ENCODE results near the gene DROSHA.

DNA sequence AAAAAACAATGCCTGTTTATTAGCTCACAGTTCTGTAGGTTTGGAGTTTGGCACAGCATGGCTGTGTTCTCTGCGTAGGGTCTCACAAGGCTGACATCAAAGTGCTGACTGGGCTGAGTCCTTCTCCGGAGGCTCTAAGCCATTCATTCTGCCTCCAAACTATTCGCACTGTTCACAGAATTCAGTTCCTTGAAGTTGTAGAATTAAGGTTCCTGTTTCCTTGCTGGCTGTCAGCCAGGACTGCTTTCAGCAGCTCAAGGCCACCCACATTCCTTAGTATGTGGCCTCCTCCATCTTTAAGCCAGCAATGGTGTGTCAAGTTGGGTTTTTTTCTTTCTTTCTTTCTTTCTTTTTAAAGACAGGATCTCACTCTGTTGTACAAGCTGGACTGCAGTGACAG, 176.6 kb downstream of the DROSHA start:
- TF ChIP-seq NFE2L2 (conservative IDR thresholded peaks at IDR 0.05; ENCODE audit: low read length) (no peak), POLR2A (IDR thresholded peaks at IDR 0.05; ENCODE audit: low read length) (no peak), SMC3 (IDR thresholded peaks at IDR 0.05) (no peak), RFX5 (IDR thresholded peaks at IDR 0.05) (no peak), CEBPB (IDR thresholded peaks at IDR 0.05) (no peak), EP300 (IDR thresholded peaks at IDR 0.05) (no peak), NPAS2 (CRISPR knock-in tag; IDR thresholded peaks at IDR 0.05; ENCODE audit: borderline replicate concordance) (no peak), MAFK (IDR thresholded peaks at IDR 0.05; ENCODE audit: partially characterized antibody) (no peak), RARB (CRISPR knock-in tag; IDR thresholded peaks at IDR 0.05) (no peak)
- TF ChIP-seq, protein P1, sequence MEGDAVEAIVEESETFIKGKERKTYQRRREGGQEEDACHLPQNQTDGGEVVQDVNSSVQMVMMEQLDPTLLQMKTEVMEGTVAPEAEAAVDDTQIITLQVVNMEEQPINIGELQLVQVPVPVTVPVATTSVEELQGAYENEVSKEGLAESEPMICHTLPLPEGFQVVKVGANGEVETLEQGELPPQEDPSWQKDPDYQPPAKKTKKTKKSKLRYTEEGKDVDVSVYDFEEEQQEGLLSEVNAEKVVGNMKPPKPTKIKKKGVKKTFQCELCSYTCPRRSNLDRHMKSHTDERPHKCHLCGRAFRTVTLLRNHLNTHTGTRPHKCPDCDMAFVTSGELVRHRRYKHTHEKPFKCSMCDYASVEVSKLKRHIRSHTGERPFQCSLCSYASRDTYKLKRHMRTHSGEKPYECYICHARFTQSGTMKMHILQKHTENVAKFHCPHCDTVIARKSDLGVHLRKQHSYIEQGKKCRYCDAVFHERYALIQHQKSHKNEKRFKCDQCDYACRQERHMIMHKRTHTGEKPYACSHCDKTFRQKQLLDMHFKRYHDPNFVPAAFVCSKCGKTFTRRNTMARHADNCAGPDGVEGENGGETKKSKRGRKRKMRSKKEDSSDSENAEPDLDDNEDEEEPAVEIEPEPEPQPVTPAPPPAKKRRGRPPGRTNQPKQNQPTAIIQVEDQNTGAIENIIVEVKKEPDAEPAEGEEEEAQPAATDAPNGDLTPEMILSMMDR (IDR thresholded peaks at IDR 0.05) = no peak
- TF ChIP-seq, protein P2, sequence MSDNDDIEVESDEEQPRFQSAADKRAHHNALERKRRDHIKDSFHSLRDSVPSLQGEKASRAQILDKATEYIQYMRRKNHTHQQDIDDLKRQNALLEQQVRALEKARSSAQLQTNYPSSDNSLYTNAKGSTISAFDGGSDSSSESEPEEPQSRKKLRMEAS (IDR thresholded peaks at IDR 0.05) = no peak
- TF ChIP-seq, protein P3, sequence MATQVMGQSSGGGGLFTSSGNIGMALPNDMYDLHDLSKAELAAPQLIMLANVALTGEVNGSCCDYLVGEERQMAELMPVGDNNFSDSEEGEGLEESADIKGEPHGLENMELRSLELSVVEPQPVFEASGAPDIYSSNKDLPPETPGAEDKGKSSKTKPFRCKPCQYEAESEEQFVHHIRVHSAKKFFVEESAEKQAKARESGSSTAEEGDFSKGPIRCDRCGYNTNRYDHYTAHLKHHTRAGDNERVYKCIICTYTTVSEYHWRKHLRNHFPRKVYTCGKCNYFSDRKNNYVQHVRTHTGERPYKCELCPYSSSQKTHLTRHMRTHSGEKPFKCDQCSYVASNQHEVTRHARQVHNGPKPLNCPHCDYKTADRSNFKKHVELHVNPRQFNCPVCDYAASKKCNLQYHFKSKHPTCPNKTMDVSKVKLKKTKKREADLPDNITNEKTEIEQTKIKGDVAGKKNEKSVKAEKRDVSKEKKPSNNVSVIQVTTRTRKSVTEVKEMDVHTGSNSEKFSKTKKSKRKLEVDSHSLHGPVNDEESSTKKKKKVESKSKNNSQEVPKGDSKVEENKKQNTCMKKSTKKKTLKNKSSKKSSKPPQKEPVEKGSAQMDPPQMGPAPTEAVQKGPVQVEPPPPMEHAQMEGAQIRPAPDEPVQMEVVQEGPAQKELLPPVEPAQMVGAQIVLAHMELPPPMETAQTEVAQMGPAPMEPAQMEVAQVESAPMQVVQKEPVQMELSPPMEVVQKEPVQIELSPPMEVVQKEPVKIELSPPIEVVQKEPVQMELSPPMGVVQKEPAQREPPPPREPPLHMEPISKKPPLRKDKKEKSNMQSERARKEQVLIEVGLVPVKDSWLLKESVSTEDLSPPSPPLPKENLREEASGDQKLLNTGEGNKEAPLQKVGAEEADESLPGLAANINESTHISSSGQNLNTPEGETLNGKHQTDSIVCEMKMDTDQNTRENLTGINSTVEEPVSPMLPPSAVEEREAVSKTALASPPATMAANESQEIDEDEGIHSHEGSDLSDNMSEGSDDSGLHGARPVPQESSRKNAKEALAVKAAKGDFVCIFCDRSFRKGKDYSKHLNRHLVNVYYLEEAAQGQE (IDR thresholded peaks at IDR 0.05) = no peak

Measured in A549 (cell line).